ENCODE results near the gene NMT1. TPM values are rescaled to one million over a fixed set of nuclear protein-coding genes. Genes with fewer than 3 reads are reported as not detected.

Gene NMT1
- total and polyA plus RNA-seq, 2 of the 13 experiments (the other 11 are each of a cell fraction or from before 2014, with no cell fraction given) = 75.7 to 142 TPM

- no peak for TF ChIP-seq ZBTB40 (IDR thresholded peaks at IDR 0.05)
- TF ChIP-seq ZBTB40 (CRISPR knock-in tag; IDR thresholded peaks at IDR 0.05) = peak; percentile 17; the same call in 1 of the 2 replicates
- no peak for TF ChIP-seq CREBL2 (CRISPR knock-in tag; IDR thresholded peaks at IDR 0.05; ENCODE audit: borderline replicate concordance)
- no peak for TF ChIP-seq NR2F2 (IDR thresholded peaks at IDR 0.05; ENCODE audit: borderline replicate concordance, low read depth)
- no peak for TF ChIP-seq ZNF432 (CRISPR knock-in tag; IDR thresholded peaks at IDR 0.05; ENCODE audit: borderline replicate concordance)
- TF ChIP-seq POLR2AphosphoS2 (IDR thresholded peaks at IDR 0.05; ENCODE audit: low read depth, low read length) = no peak
- peak; percentile 92 for TF ChIP-seq ZFX (CRISPR knock-in tag; IDR thresholded peaks at IDR 0.05; ENCODE audit: low read depth)
- no peak for TF ChIP-seq AHR (CRISPR knock-in tag; IDR thresholded peaks at IDR 0.05)
- TF ChIP-seq HNRNPK (IDR thresholded peaks at IDR 0.05; ENCODE audit: low read depth, low read length, poor library complexity, severe bottlenecking) = no peak
- no peak for TF ChIP-seq TIGD3 (CRISPR knock-in tag; IDR thresholded peaks at IDR 0.05; ENCODE audit: borderline replicate concordance)
- TF ChIP-seq RFXAP (CRISPR knock-in tag; IDR thresholded peaks at IDR 0.05; ENCODE audit: borderline replicate concordance) = no peak
- no peak for TF ChIP-seq ZNF496 (CRISPR knock-in tag; IDR thresholded peaks at IDR 0.05; ENCODE audit: insufficient replicate concordance)
- TF ChIP-seq GABPB1 (CRISPR knock-in tag; IDR thresholded peaks at IDR 0.05) = peak; percentile 11; the same call in 1 of the 2 replicates
- 0 out of 2 replicates have a peak, but pooled peaks have one; percentile 20 for TF ChIP-seq ZNF225 (CRISPR knock-in tag; IDR thresholded peaks at IDR 0.05)
- TF ChIP-seq HNF4G (IDR thresholded peaks at IDR 0.05; ENCODE audit: borderline replicate concordance, low read depth, low read length) = no peak
- TF ChIP-seq HNF4G (CRISPR knock-in tag; IDR thresholded peaks at IDR 0.05; ENCODE audit: borderline replicate concordance, low read depth) = no peak
- no peak for TF ChIP-seq MATR3 (CRISPR knock-in tag; IDR thresholded peaks at IDR 0.05)
These were observed 41.0 kb downstream of the NMT1 start (continued) for GRCh38 chr17:45101883-45102811.

Measured in HepG2 (cell line).